ENCODE data around the gene LARGE2. TPM values are rescaled to one million over a fixed set of nuclear protein-coding genes. Genes with fewer than 3 reads are reported as not detected.

The LARGE2 gene
- total and polyA plus RNA-seq, 10 donors = 2.5 to 18.8 (median 6.2) TPM

DNA sequence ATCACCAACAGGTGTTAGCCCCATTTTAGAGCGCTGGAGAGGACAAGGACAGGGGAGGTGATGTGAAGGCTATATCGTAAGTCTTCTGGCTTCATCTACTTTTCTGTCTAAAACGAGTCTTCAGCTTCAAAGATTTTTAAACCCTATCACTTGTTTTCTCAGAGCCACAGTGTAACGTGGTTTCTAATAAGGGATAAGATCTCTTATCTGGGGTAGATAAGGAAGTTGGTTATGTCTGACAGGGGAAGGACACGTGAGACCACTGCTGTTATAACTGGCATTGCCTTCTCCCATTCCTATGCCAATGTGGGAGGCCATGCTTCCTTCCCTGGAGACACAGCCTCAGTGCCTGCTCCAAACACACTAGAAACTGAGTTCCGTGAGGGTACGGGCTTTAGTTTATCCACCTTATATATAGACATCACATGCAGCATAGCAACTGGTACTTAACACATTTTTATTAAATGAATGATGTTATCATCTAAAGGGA, 39.3 kb downstream of the LARGE2 start:
- intact Hi-C loops (cut with DNase I; ENCODE audit: low total_unique reads) = loop anchor here (10.0 kb wide), 1 partner anchor 353 kb away; no protein-coding TSS in a partner anchor
- Histone ChIP-seq H3K9me3 (no peaks in the 10 kb centered on the region), H3K27me3 (replicated peaks in 1 of 7) (no peaks in the 10 kb centered on the region), H3K4me1 (peaks cover 0 to 13% (median 2%) of the 10 kb centered on the region in 6 donors), H3K27ac (no peak overlapping the region), H3K36me3 (peaks cover 0 to 79% (median 14%) of the 10 kb centered on the region in 6 donors), H3K4me3 (no peak overlapping the region)
- 65 to 80% (median 72%) methylated on average over 7 of the region's 7 CpGs for WGBS, 5 donors
- no peak for DNase-seq
- TF ChIP-seq POLR2AphosphoS5 (IDR thresholded peaks at IDR 0.05) = no peak
- TF ChIP-seq POLR2A (IDR thresholded peaks at IDR 0.05) = no peak
- TF ChIP-seq, protein P1, sequence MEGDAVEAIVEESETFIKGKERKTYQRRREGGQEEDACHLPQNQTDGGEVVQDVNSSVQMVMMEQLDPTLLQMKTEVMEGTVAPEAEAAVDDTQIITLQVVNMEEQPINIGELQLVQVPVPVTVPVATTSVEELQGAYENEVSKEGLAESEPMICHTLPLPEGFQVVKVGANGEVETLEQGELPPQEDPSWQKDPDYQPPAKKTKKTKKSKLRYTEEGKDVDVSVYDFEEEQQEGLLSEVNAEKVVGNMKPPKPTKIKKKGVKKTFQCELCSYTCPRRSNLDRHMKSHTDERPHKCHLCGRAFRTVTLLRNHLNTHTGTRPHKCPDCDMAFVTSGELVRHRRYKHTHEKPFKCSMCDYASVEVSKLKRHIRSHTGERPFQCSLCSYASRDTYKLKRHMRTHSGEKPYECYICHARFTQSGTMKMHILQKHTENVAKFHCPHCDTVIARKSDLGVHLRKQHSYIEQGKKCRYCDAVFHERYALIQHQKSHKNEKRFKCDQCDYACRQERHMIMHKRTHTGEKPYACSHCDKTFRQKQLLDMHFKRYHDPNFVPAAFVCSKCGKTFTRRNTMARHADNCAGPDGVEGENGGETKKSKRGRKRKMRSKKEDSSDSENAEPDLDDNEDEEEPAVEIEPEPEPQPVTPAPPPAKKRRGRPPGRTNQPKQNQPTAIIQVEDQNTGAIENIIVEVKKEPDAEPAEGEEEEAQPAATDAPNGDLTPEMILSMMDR (IDR thresholded peaks at IDR 0.05 in 8 of 11, conservative IDR thresholded peaks at IDR 0.05 in 3 of 11) = no peak

DNA sequence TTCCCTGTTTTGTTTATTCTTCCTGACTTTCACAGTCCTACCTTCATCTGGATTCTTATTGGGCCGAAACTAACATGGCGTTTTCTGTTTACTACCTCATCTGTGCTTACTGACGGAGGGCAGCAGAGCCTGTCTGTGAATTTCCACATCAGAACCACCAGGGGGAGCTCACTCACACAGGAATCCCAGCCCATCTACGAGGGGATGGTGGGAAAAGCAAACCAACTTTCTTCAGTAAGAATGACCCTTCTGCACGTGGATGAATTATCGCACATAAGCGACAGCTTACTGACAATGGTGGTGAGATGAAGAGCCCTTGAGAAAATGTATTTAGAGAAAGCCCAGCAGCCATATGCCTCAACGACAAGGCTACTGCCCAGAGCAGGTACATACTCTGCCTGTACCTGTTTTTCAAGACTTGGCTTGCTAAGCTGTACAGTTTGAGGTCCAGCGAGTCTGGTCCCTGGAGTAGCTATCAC, 42.5 kb downstream of the LARGE2 start:
- intact Hi-C loops (cut with DNase I; ENCODE audit: low total_unique reads) = loop anchor here (10.0 kb wide), 1 partner anchor 350 kb away; no protein-coding TSS in a partner anchor
- TF ChIP-seq, protein P1 (IDR thresholded peaks at IDR 0.05 in 8 of 11, conservative IDR thresholded peaks at IDR 0.05 in 3 of 11) = peak; percentile 81 to 93 (median 89)
- TF ChIP-seq POLR2AphosphoS5 (IDR thresholded peaks at IDR 0.05) (peak in 1 of 3 donors; percentile 59), POLR2A (IDR thresholded peaks at IDR 0.05) (no peak)
- Histone ChIP-seq H3K27ac (peak overlapping the region in 4 of 8 donors; percentile 4 to 43 (median 11)), H3K4me1 (peaks cover 0 to 13% (median 2%) of the 10 kb centered on the region in 6 donors), H3K36me3 (peaks cover 0 to 100% (median 44%) of the 10 kb centered on the region in 6 donors), H3K4me3 (no peak overlapping the region), H3K9me3 (no peaks in the 10 kb centered on the region), H3K27me3 (replicated peaks in 1 of 7) (no peaks in the 10 kb centered on the region)
- DNase-seq = no peak
- 27 to 33% (median 30%) methylated on average over 9 of the region's 9 CpGs for WGBS, 5 donors

DNA sequence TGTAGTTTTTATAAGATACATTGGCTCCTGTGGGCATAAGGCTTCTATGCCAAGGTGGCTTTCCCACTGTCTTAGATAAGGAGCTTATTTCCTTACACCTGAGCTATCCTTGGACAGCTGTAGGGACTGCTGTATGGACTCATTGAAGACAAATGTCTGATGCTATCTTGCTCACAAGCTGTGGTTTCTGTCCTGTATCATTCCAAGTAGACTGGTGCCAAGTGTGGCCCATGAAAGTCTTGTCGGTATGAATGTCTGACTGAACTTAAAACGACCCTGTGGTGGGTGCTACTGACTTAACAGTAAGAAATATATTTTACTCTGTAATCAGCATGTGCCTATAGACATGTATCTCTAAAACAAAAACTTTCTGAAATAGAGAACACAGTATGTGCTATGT, 45.0 kb downstream of the LARGE2 start:
- intact Hi-C loops (cut with DNase I; ENCODE audit: low total_unique reads) = loop anchor here (10.0 kb wide), 1 partner anchor 347 kb away; no protein-coding TSS in a partner anchor
- no peak for TF ChIP-seq POLR2AphosphoS5 (IDR thresholded peaks at IDR 0.05)
- TF ChIP-seq, protein P1 (IDR thresholded peaks at IDR 0.05 in 8 of 11, conservative IDR thresholded peaks at IDR 0.05 in 3 of 11) = no peak
- TF ChIP-seq POLR2A (IDR thresholded peaks at IDR 0.05) = no peak
- H3K27me3 ChIP-seq (replicated peaks in 1 of 7) = no peaks in the 10 kb centered on the region
- no peaks in the 10 kb centered on the region for H3K9me3 ChIP-seq
- 86 to 100% (median 90%) methylated on average over 2 of the region's 2 CpGs for WGBS, 5 donors
- no peak for DNase-seq
- H3K4me1 ChIP-seq = peaks cover 0 to 7% (median 0%) of the 10 kb centered on the region in 6 donors
- peaks cover 0 to 100% (median 59%) of the 10 kb centered on the region in 6 donors for H3K36me3 ChIP-seq
- no peak overlapping the region for H3K4me3 ChIP-seq
- no peak overlapping the region for H3K27ac ChIP-seq

DNA sequence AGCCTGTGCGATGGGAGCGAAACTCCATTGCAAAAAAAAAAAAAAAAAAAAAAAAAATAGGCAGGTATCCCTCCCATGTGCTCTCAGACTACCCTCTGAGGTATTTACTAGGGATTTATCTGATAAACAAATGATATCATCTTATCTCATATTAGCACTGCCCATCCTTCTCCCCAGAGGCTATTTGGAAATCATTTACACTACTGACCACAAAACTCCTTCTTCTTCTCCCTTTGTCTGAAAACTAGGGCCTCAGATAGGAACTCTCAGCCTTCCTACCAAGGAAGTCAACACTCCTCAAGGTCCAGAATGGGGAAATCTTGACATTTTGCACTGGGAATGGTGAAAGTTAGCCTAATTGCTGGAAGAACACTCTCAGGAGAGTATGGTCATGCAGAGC, 46.4 kb downstream of the LARGE2 start:
- Histone ChIP-seq H3K27ac (no peak overlapping the region), H3K36me3 (peaks cover 0 to 100% (median 60%) of the 10 kb centered on the region in 6 donors), H3K9me3 (no peaks in the 10 kb centered on the region), H3K4me1 (peaks cover 0 to 7% (median 0%) of the 10 kb centered on the region in 6 donors), H3K4me3 (no peak overlapping the region), H3K27me3 (replicated peaks in 1 of 7) (no peaks in the 10 kb centered on the region)
- intact Hi-C loops (cut with DNase I; ENCODE audit: low total_unique reads) = loop anchor here (10.0 kb wide), 1 partner anchor 346 kb away; no protein-coding TSS in a partner anchor
- TF ChIP-seq POLR2A (IDR thresholded peaks at IDR 0.05) = no peak
- TF ChIP-seq POLR2AphosphoS5 (IDR thresholded peaks at IDR 0.05) = no peak
- no peak for DNase-seq
- 95 to 100% (median 100%) methylated on average over 2 of the region's 2 CpGs for WGBS, 5 donors
